Nucleus accumbens (tissue), 56 donors: Measurements from ENCODE around the gene A1BG.

ENCODE experiments used
- DNase-seq, 56 donors: peaks; one replicate each; lab custom pipeline; 2025; lab: John Stamatoyannopoulos, UW

A1BG gene

GRCh38 chr19:58338825-58339558, 14.3 kb downstream of the A1BG start:
- DNase-seq = no peak

- DNase-seq = no peak
Measured at GRCh38 chr19:58338336-58338735, 15.0 kb downstream of the A1BG start.

GRCh38 chr19:58336820-58337219, 16.5 kb downstream of the A1BG start:
- no peak for DNase-seq

- DNase-seq = no peak
Measured at GRCh38 chr19:58336216-58336615, 17.1 kb downstream of the A1BG start.

GRCh38 chr19:58335630-58336029, 17.7 kb downstream of the A1BG start:
- DNase-seq = no peak

GRCh38 chr19:58334691-58335249, 18.5 kb downstream of the A1BG start:
- DNase-seq = no peak

- DNase-seq = no peak
Measured at GRCh38 chr19:58332697-58333096, 20.6 kb downstream of the A1BG start.

- DNase-seq = peak in 41 of 56 donors; percentile 15 to 82 (median 50)
Measured at GRCh38 chr19:58330458-58330857, 22.8 kb downstream of the A1BG start.

- DNase-seq = no peak
Measured at GRCh38 chr19:58328999-58329398, 24.3 kb downstream of the A1BG start.

- DNase-seq = peak; percentile 65 to 99 (median 96)
Measured at GRCh38 chr19:58326914-58327726, 26.2 kb downstream of the A1BG start, which contains the start of gene ZSCAN22. ZSCAN22 (plus strand) TSS chr19:58326994; CDS start chr19:58334803, 7,809 bp downstream.

GRCh38 chr19:58326501-58326913, 26.8 kb downstream of the A1BG start:
- peak in 1 of 56 donors; percentile 57 for DNase-seq

GRCh38 chr19:58325311-58326022, 27.8 kb downstream of the A1BG start:
- DNase-seq = no peak

GRCh38 chr19:58319241-58319640, 34.1 kb downstream of the A1BG start:
- DNase-seq = no peak

GRCh38 chr19:58318297-58318696, 35.0 kb downstream of the A1BG start:
- DNase-seq = no peak

GRCh38 chr19:58317476-58318072, 35.7 kb downstream of the A1BG start:
- DNase-seq = no peak

GRCh38 chr19:58315580-58315979, 37.7 kb downstream of the A1BG start:
- DNase-seq = no peak

- DNase-seq = no peak
Measured at GRCh38 chr19:58311345-58311865, 41.9 kb downstream of the A1BG start.

- peak in 24 of 56 donors; percentile 2 to 51 (median 14) for DNase-seq
Measured at GRCh38 chr19:58310685-58311084, 42.6 kb downstream of the A1BG start.

- DNase-seq = no peak
Measured at GRCh38 chr19:58307736-58308135, 45.6 kb downstream of the A1BG start.

- no peak for DNase-seq
Measured at GRCh38 chr19:58305932-58306323, 47.4 kb downstream of the A1BG start.
